ENCODE data around the gene ADAM20.
"Not testable (repeated sequence)": the region's sequence is repeated elsewhere in the genome, so short reads cannot be mapped to it uniquely, and the experiment has no call there.

Gene ADAM20

DNA sequence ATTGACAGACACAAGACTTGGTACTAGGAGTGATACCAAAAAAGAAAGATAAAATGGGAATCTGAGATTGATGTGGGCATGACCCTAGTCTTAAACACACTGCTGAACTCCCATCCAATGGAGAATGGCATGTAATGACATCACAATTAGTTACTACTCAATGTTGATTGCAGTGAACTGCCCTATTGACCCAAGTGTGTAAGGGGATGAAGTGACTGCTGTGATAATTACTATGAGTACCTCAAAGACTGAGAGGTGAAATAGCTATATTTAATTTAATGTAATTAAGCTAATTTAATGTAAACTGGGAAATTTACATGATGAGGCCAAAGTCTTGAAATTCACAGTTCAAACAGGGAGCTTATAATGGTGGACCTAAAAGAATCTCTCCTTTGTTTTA, at the start of gene ADAM20:
Gene ADAM20, minus strand, starts transcription at position 101 of the 400 bp plus-strand sequence. CDS start 10,247 bp downstream, outside the sequence.
- no peak for DNase-seq (ENCODE audit: low spot score)

GRCh38 chr14:70576891-70577290, 42.1 kb upstream of the ADAM20 start:
- DNase-seq (ENCODE audit: low spot score): no peak

- DNase-seq (ENCODE audit: low spot score): no peak
These were observed 38.2 kb upstream of the ADAM20 start for GRCh38 chr14:70573050-70573449.

- DNase-seq (ENCODE audit: low spot score): no peak
These were observed 36.3 kb upstream of the ADAM20 start for GRCh38 chr14:70571139-70571538.

GRCh38 chr14:70567791-70568190, 33.0 kb upstream of the ADAM20 start:
- DNase-seq (ENCODE audit: low spot score): peak; percentile 33

DNA sequence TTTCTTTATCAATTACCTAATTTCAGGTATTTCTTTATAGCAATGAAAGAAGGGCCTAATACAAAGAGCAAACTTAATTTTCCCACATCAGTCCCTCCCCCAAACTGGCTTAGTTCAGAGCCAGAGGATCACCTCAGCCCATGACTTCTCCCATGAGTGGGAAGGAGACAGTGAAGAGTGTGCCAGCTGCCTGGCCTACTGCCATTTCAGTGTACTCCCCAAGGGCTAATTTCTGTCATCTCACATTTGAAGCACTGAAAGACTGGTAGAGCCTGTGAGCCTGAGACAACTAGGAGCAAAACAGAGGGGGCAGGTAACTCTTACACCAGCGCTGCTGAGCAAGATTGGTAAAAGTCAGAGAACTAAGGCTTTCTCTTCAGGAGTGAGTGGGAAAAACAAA, 29.1 kb upstream of the ADAM20 start:
- DNase-seq (ENCODE audit: low spot score): no peak

DNA sequence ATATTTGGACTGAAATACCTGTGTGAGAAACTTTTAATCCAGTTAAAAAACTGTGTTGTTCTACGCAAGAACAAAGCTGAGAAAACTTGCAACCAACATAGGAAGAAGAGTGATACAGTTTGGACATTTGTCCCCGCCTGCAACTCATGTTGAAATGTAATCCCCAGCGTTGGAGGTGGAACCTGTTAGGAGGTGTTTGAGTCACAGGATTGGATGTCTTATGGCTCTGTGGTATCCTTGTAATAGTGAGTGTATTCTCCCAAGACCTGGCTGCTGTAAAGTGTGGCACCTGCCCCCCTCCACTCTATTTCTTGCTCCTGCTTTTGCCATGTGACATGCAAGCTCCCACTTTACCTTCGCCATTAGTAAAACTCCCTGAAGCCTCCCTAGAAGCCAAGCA, 28.6 kb upstream of the ADAM20 start:
- DNase-seq (ENCODE audit: low spot score): no peak

GRCh38 chr14:70558356-70558755, 23.6 kb upstream of the ADAM20 start:
- DNase-seq (ENCODE audit: low spot score): no peak

- peak; percentile 35 for DNase-seq (ENCODE audit: low spot score)
These were observed 21.1 kb upstream of the ADAM20 start for GRCh38 chr14:70555890-70556289.

DNA sequence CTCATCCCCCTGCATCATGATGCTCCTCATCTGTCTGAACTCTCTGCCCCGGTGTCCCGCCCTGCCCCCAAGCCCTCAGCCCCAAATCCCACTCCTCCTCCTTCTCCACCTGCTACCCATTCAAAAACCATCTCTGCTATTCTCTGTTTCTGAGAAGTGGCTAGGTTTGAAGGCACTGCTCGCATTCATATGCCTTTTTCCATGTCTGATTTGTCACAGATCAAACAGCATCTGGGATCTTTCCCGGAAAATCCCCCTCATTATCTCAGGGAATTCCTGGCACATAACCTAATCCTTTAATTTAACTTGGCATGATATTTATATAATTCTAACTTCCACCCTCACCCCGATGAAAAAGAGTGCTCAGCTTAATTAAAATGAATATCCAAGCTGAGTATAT, 3.3 kb upstream of the ADAM20 start:
- DNase-seq (ENCODE audit: low spot score): no peak

- no peak for DNase-seq (ENCODE audit: low spot score)
These were observed 2.0 kb upstream of the ADAM20 start for GRCh38 chr14:70536830-70537229.

- no peak for DNase-seq (ENCODE audit: low spot score)
These were observed 4.4 kb downstream of the ADAM20 start for GRCh38 chr14:70530417-70530816.

DNA sequence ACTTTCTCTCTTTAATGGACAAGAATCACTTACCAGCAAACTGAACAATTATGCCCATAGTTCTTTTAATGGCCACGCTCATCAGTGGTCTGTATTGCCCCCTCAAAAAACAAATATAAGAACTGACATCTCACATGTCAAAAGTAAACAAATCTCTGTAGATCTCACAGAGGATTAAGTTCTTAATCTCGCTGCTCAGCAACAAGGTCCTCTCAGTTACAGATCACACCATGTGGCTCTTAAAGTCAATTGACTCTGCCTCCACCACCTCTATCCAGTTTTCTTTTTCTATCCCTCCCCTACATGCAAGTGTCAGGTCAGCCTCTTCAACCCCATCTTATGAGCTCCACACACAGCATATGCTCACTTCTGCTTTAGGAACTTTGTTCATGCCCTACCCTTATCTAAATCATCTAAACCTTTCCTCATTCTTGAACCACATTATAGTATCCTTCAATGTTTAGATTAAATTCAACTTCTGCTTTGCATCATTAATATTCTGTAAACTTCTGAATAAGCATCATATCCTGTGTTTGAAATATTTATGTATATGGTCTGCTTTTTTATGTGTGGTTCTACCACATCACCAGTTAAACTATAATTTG, 7.2 kb downstream of the ADAM20 start:
- DNase-seq (ENCODE audit: low spot score): no peak

DNA sequence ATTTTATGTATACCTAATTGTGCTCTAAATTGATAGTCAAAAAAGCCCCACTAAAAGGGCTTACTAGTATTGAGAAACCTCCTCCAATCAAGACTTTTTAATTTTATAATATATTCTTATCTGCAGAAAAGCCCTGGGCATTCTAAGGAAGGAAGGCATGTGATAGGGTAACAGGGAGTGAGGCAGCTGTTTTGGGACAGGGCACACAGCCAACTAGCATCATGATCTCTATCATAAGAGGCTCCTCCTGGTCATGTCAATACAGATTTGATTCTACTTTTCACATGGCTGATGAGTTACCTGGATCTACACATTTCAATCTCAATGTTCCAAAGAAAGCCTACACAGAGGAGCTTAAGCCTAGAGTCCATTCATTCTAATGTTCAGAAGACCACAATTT, 9.1 kb downstream of the ADAM20 start:
- DNase-seq (ENCODE audit: low spot score): no peak

GRCh38 chr14:70515811-70516210, 19.0 kb downstream of the ADAM20 start:
- DNase-seq (ENCODE audit: low spot score): no peak

DNA sequence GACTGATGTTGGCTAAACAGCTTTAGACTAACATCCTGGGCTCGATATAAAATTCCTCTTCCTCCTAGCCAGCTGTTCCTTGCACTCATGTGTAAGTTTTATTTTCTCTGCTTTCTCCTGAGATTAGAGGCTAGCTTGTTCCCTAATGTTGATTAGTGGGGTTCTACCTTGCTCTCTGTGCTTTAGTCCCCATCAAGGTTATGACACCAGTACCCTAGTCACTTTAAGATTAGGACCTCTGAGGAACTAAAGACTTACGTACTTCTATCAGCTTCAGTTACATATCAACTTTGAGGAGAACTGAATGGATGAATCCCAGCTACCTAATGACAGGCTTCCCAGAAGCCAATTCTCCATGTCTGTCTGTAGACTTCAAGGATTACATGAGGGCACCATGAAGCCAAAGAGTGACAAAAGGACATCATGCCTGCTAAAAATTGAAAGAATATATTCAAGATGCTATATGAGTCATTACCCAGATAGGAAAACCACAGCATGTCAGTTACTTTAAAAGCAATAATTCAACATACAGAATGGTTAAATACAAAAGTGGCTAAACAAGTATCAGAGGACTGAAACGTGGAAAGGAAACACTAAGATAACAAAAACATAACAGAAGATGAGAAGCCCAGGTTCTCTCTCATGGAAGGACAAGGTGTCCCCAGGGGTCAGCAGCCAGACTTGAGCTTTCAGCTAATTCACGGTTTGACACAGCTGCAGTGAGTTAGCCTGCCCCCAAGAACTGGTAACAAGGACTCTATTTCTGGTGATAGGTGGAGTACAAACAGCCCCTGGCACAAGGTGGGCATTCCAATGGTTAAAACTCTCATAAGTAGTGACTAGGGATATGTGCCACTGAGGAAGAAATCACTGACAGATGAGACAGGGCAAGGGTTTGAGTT, 20.4 kb downstream of the ADAM20 start:
- no peak for DNase-seq (ENCODE audit: low spot score)

GRCh38 chr14:70498191-70498590, 36.6 kb downstream of the ADAM20 start:
- DNase-seq (ENCODE audit: low spot score): no peak

GRCh38 chr14:70489579-70490200, 45.1 kb downstream of the ADAM20 start:
- no peak for DNase-seq (ENCODE audit: low spot score)

DNA sequence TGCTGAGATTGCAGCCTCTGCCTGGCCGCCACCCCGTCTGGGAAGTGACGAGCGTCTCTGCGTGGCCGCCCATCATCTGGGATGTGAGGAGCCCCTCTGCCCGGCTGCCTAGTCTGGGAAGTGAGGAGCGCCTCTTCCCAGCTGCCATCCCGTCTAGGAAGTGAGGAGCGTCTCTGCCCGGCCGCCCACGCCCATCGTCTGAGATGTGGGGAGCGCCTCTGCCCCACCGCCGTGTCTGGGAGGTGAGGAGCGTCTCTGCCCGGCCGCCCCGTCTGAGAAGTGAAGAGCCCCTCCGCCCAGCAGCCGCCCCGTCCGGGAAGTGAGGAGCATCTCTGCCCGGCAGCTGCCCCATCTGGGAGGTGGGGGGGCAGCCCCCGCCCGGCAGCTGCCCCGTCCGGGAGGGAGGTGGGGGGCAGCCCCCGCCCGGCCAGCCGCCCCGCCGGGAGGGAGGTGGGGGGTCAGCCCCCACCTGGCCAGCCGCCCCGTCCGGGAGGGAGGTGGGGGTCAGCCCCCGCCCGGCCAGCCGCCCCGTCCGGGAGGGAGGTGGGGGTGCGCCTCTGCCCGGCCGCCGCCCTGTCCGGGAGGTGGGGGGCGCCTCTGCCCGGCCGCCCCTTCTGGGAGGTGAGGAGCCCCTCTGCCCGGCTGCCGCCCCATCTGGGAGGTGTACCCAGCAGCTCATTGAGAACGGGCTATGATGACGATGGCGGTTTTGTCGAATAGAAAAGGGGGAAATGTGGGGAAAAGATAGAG, 57.3 kb downstream of the ADAM20 start:
- not testable (repeated sequence) for DNase-seq (ENCODE audit: low spot score)

DNA sequence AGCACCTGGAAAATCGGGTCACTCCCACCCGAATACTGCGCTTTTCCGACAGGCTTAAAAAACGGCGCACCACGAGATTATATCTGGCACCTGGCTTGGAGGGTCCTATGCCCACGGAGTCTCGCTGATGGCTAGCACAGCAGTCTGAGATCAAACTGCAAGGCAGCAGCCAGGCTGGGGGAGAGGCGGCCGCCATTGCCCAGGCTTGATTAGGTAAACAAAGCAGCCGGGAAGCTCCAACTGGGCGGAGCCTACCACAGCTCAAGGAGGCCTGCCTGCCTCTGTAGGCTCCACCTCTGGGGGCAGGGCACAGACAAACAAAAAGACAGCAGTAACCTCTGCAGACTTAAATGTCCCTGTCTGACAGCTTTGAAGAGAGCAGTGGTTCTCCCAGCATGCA, 59.3 kb downstream of the ADAM20 start:
- not testable (repeated sequence) for DNase-seq (ENCODE audit: low spot score)

DNA sequence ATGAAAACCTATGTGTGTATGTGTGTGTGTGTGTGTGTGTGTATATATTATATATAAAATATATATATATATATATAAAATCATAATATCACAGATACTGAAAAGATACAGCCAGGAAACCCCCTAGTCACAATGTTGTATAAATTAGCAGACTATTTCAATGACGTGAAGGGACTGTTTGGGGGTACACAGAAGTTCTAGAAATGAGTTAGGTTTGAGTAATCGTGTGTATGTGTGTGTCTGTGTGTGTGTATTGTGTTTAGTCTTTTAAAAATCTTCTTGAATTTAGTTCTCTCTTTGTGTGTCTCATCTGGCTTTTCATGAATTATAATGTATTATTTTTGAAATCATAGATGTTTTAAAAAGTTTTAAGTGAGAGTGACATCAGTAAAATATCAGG, 61.0 kb downstream of the ADAM20 start:
- DNase-seq (ENCODE audit: low spot score): no peak

All from GM03348 (cell line).